OCI-LY3 (cell line): ENCODE results near the gene VAMP8.

ENCODE experiments used
- H2AFZ ChIP-seq: fragments of 200-600, 300-600 bp; shearing (Covaris generic); 2 replicates; pipeline ENCODE4 v1.6.0; 2014; ENCODE audit warnings: antibody characterized with exemption, low read depth, low read length
- H3K27ac ChIP-seq: fragments of 200-600, 300-600 bp; sonication (generic); 2 replicates; pipeline ENCODE4 v1.5.1; 2014; ENCODE audit warnings: mild to moderate bottlenecking, low read length, moderate library complexity, mixed read lengths
- H3K27me3 ChIP-seq: fragments of 200-600, 300-600 bp; sonication (generic); 2 replicates; pipeline ENCODE4 v1.6.1; 2014; ENCODE audit warnings: low read depth, low read length, mixed read lengths
- H3K36me3 ChIP-seq: fragments of 200-600, 300-600 bp; sonication (generic); replicated peaks from 2 replicates; pipeline ENCODE3; 2014; ENCODE audit warnings: low read depth, low read length, mixed read lengths
- H3K4me1 ChIP-seq: fragments of 300-600, 200-600 bp; sonication (generic); 2 replicates; pipeline ENCODE4 v1.6.1; 2014; ENCODE audit warnings: low read length, mixed read lengths
- H3K4me2 ChIP-seq: fragments of 200-600, 300-600 bp; sonication (generic); 2 replicates; pipeline ENCODE4 v1.6.1; 2014; ENCODE audit warnings: low read length, mixed read lengths
- H3K4me3 ChIP-seq: fragments of 300-600, 200-600 bp; sonication (generic); 2 replicates; pipeline ENCODE4 v1.5.1; 2014; ENCODE audit warnings: antibody characterized with exemption, mild to moderate bottlenecking, low read length, moderate library complexity
- H3K79me2 ChIP-seq: fragments of 300-600, 200-600 bp; shearing (Covaris generic); 2 replicates; pipeline ENCODE4 v1.6.1; 2014; ENCODE audit warnings: mild to moderate bottlenecking, low read length, mixed read lengths
- H3K9ac ChIP-seq: fragments of 300-600, 200-600 bp; shearing (Covaris generic); 2 replicates; pipeline ENCODE4 v1.6.0; 2014; ENCODE audit warnings: mild to moderate bottlenecking, low read length, moderate library complexity
- H3K9me3 ChIP-seq: fragments of 200-600, 300-600 bp; shearing (Covaris generic); 2 replicates; pipeline ENCODE4 v1.6.1; 2014; ENCODE audit warnings: low read length, mixed read lengths; ENCODE audit not compliant: insufficient read depth
- H4K20me1 ChIP-seq: fragments of 200-600, 300-600 bp; sonication (generic); 2 replicates; pipeline ENCODE4 v1.6.1; 2016; ENCODE audit warnings: low read length, mixed read lengths; ENCODE audit not compliant: insufficient read depth
- EZH2phosphoT487 ChIP-seq: fragments of 200-600 bp; shearing (Covaris generic); IDR thresholded peaks from 2 replicates; pipeline ENCODE4 v1.6.1; 2018; ENCODE audit warnings: antibody characterized with exemption, mixed run types, low read depth
- TF ChIP-seq, protein P1 (sequence below): fragments of 200-600, 300-600 bp; sonication (generic); IDR thresholded peaks from 2 replicates; pipeline ENCODE4 v1.5.1; 2014; ENCODE audit warnings: antibody characterized with exemption, low read length, low read depth

Gene VAMP8

DNA sequence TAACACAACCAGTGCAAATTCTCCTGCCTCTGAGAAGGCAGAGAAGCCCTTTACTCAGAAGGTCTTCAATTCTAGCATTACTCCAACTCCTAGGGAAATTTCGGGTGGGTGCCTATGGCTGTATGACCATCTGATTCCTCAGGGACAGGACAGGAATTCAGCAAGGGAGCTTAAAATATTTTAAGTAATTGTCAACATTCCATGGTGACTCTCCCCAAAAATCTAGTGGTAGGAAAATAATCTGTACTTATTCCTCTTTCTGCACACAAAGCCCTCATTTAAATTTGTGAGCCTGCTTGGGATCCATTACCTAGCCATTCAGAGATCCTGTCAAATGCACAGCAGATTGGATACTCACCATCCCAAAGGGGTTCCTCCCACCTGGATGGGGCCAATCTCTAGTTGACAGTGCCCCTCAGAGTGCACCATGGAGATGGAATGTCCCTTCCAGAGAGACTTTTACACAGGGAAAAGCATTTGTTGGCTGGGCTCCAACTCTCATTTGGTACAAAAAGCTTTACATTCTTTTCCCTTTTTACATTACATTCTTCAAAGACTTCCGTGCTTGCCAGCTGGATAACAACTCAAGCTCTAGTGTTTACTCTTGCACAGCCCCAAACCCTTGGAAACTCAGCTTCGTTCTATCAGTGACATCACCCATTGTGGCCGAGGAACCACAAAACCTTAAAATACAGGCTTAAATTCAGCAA is 28.2 kb downstream of the VAMP8 start:
- Histone ChIP-seq H4K20me1 (no peaks in the 10 kb centered on the region), H3K9ac (no peak overlapping the region), H3K9me3 (no peaks in the 10 kb centered on the region), H3K4me3 (no peak overlapping the region), H3K79me2 (no peaks in the 10 kb centered on the region), H3K4me1 (no peaks in the 10 kb centered on the region; the same call in 1 of the 2 replicates), H3K27me3 (no peaks in the 10 kb centered on the region), H3K27ac (no peak overlapping the region), H3K36me3 (peaks cover 18% of the 10 kb centered on the region), H3K4me2 (no peak overlapping the region), H2AFZ (no peak overlapping the region)
- TF ChIP-seq, protein P1, sequence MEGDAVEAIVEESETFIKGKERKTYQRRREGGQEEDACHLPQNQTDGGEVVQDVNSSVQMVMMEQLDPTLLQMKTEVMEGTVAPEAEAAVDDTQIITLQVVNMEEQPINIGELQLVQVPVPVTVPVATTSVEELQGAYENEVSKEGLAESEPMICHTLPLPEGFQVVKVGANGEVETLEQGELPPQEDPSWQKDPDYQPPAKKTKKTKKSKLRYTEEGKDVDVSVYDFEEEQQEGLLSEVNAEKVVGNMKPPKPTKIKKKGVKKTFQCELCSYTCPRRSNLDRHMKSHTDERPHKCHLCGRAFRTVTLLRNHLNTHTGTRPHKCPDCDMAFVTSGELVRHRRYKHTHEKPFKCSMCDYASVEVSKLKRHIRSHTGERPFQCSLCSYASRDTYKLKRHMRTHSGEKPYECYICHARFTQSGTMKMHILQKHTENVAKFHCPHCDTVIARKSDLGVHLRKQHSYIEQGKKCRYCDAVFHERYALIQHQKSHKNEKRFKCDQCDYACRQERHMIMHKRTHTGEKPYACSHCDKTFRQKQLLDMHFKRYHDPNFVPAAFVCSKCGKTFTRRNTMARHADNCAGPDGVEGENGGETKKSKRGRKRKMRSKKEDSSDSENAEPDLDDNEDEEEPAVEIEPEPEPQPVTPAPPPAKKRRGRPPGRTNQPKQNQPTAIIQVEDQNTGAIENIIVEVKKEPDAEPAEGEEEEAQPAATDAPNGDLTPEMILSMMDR, result no peak

DNA sequence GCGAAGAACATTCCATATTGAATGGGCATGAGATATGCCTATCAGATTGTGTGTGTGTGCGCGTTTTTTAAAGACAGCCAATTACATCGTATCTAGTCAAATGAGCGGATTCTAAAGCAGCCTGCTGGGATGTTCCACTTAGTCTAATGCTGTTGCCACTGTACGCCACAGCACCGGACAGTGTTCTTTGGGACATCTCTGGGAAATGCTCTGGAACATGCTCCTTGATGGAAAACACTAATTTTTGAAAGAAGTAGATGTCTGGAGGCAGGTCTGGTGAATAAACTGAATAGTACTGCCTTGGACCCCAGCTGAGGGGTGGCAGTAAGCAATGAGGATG is 28.7 kb downstream of the VAMP8 start:
- Histone ChIP-seq H3K4me3 (no peak overlapping the region), H3K27me3 (no peaks in the 10 kb centered on the region), H3K27ac (no peak overlapping the region), H4K20me1 (no peaks in the 10 kb centered on the region), H3K4me2 (no peak overlapping the region), H3K9me3 (no peaks in the 10 kb centered on the region), H3K79me2 (peaks cover 3% of the 10 kb centered on the region), H3K36me3 (peaks cover 18% of the 10 kb centered on the region), H2AFZ (no peak overlapping the region), H3K4me1 (peaks cover 2% of the 10 kb centered on the region), H3K9ac (no peak overlapping the region)
- TF ChIP-seq, protein P1, result no peak
- TF ChIP-seq EZH2phosphoT487, result no peak

DNA sequence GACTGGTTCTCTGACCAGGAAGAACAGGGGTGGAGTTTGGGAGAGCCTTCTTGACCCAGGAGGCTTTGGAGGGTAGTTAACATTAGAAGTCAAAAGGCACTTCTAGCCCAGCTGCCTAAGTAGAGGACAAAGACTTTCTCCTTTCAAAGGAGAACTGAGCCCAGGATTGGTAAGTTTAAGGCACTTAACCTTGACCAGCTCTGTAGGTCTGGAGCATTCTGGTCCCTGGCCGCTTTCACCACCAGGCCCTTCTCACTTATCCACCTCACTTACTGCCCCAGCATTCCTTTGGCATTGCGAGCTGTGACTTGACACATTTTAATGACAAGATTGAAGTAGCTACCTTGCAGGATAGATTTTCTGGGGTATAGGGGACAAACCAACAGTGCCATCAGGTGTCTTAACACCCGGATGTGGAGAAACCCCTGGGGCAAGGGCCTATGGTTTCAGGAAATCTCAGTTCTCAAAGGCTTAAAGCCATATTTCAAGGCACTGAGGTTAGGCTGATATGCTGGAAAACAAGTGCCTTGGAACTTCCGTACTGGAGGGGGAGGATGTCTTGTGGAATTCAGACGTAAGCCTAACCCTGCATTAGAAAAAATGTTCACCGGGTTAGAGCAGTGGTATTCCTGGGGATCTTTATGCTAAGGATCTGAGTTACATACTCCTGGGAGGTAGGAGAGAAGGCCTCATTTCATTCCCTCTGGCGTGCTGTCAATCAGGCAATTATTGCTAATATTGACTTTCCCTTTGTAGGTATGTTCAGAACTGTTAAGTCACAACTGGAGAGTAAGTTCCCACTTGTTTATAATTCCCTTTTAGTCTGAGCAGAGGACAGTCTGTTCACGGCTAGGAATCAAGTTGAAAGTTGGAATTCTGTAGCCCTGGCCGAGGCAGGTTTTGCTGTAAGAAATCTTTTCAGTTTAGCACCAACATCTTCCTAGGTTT is 30.2 kb downstream of the VAMP8 start:
- Histone ChIP-seq H3K79me2 (peaks cover 14% of the 10 kb centered on the region), H3K27ac (no peak overlapping the region), H3K4me3 (no peak overlapping the region), H3K4me2 (no peak overlapping the region), H4K20me1 (no peaks in the 10 kb centered on the region), H3K27me3 (no peaks in the 10 kb centered on the region), H3K4me1 (peaks cover 5% of the 10 kb centered on the region), H2AFZ (no peak overlapping the region), H3K9ac (no peak overlapping the region), H3K36me3 (peaks cover 18% of the 10 kb centered on the region), H3K9me3 (no peaks in the 10 kb centered on the region)
- no peak for TF ChIP-seq EZH2phosphoT487
- TF ChIP-seq, protein P1, result no peak

DNA sequence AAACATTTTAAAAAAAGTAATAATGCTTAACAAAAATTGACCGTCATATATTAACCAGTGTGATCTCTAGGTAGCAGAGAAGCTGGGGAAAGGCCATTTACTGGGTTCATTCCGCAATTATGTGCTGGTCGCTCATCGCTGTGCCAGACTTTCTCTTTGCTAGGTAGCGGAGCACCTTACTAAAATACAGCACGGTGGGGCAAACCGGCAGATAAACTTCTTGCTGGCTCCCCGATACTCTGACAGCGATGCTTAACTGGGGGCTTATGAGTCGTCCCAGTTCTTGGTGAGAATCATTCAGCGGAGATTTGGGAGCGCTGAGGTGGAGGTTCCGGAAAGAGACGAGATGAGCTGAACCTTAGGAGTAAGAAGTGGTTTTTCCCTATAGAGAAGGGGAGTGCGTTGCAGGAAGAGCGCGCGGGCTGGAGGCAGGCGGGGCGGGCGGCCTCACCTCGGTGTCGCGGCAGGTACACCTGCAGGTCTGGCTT is 33.9 kb downstream of the VAMP8 start:
- no peaks in the 10 kb centered on the region for H3K9me3 ChIP-seq
- no peak overlapping the region for H3K27ac ChIP-seq
- peaks cover 14% of the 10 kb centered on the region for H3K36me3 ChIP-seq
- no peak overlapping the region for H2AFZ ChIP-seq
- peak overlapping the region; percentile 77 for H3K4me3 ChIP-seq
- H3K9ac ChIP-seq, result peak overlapping the region; percentile 61
- peaks cover 18% of the 10 kb centered on the region for H3K79me2 ChIP-seq
- H3K4me2 ChIP-seq, result peak overlapping the region; percentile 63
- H3K4me1 ChIP-seq, result peaks cover 5% of the 10 kb centered on the region
- TF ChIP-seq EZH2phosphoT487, result no peak
- TF ChIP-seq, protein P1, result no peak
- no peaks in the 10 kb centered on the region for H3K27me3 ChIP-seq
- H4K20me1 ChIP-seq, result no peaks in the 10 kb centered on the region
